ENCODE data around the gene CKAP2L. TPM values are rescaled to one million over a fixed set of nuclear protein-coding genes. Genes with fewer than 3 reads are reported as not detected.

CKAP2L gene
- total and polyA plus RNA-seq, 2 experiments from 2014 or later = 16.2 to 30.2 TPM

DNA sequence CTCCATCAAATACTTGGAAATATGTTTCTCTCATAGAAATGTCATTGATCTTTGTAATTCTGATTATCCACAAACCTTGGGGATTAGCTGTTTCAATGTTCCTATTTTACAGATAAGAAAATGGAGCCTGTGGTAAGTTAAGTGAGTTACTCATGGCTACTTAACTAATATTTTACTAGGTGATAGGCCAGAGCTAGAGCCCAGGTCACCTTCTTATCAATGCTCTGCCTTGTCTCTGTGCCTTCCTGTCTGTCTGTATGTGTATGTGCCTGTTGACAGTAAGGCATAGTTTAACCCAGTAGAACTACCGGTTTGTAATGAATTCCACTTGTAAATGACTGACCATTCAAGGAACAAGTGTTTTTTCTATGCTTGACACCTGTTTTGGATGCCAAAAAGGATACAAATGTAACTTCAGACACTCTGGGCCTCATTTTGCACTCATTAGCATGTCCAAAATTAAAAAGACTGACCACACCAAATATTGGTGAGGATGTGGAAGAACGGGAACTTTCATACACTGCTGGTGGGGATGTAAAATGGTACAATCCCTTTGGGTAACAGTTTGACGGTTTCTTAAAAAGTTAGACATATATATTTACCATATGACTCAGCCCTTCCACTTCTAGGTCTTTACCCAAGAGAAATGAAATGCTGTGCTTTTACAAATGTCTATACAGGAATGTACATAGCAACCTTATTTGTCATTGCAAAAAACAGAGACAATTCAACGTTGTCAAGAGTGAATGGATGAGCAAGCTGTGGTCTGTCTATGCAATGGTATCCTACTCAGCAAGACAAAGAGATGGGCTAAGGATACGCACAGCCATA, 39.5 kb upstream of the CKAP2L start (continued):
- TF ChIP-seq, protein P1, sequence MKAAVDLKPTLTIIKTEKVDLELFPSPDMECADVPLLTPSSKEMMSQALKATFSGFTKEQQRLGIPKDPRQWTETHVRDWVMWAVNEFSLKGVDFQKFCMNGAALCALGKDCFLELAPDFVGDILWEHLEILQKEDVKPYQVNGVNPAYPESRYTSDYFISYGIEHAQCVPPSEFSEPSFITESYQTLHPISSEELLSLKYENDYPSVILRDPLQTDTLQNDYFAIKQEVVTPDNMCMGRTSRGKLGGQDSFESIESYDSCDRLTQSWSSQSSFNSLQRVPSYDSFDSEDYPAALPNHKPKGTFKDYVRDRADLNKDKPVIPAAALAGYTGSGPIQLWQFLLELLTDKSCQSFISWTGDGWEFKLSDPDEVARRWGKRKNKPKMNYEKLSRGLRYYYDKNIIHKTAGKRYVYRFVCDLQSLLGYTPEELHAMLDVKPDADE (IDR thresholded peaks at IDR 0.05) = no peak
- TF ChIP-seq NANOG (IDR thresholded peaks at IDR 0.05; ENCODE audit: borderline replicate concordance) (no peak), ZNF331 (CRISPR knock-in tag; IDR thresholded peaks at IDR 0.05; ENCODE audit: low read depth) (no peak), EZH2phosphoT487 (IDR thresholded peaks at IDR 0.05; ENCODE audit: unreplicated experiment) (no peak), CREB1 (CRISPR knock-in tag; IDR thresholded peaks at IDR 0.05; ENCODE audit: low read depth) (no peak), STAT1 (IDR thresholded peaks at IDR 0.05; ENCODE audit: unreplicated experiment) (no peak), POLR2AphosphoS5 (IDR thresholded peaks at IDR 0.05; ENCODE audit: low read depth) (no peak)
- TF ChIP-seq, protein P2, sequence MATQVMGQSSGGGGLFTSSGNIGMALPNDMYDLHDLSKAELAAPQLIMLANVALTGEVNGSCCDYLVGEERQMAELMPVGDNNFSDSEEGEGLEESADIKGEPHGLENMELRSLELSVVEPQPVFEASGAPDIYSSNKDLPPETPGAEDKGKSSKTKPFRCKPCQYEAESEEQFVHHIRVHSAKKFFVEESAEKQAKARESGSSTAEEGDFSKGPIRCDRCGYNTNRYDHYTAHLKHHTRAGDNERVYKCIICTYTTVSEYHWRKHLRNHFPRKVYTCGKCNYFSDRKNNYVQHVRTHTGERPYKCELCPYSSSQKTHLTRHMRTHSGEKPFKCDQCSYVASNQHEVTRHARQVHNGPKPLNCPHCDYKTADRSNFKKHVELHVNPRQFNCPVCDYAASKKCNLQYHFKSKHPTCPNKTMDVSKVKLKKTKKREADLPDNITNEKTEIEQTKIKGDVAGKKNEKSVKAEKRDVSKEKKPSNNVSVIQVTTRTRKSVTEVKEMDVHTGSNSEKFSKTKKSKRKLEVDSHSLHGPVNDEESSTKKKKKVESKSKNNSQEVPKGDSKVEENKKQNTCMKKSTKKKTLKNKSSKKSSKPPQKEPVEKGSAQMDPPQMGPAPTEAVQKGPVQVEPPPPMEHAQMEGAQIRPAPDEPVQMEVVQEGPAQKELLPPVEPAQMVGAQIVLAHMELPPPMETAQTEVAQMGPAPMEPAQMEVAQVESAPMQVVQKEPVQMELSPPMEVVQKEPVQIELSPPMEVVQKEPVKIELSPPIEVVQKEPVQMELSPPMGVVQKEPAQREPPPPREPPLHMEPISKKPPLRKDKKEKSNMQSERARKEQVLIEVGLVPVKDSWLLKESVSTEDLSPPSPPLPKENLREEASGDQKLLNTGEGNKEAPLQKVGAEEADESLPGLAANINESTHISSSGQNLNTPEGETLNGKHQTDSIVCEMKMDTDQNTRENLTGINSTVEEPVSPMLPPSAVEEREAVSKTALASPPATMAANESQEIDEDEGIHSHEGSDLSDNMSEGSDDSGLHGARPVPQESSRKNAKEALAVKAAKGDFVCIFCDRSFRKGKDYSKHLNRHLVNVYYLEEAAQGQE (IDR thresholded peaks at IDR 0.05; ENCODE audit: unreplicated experiment) = no peak

DNA sequence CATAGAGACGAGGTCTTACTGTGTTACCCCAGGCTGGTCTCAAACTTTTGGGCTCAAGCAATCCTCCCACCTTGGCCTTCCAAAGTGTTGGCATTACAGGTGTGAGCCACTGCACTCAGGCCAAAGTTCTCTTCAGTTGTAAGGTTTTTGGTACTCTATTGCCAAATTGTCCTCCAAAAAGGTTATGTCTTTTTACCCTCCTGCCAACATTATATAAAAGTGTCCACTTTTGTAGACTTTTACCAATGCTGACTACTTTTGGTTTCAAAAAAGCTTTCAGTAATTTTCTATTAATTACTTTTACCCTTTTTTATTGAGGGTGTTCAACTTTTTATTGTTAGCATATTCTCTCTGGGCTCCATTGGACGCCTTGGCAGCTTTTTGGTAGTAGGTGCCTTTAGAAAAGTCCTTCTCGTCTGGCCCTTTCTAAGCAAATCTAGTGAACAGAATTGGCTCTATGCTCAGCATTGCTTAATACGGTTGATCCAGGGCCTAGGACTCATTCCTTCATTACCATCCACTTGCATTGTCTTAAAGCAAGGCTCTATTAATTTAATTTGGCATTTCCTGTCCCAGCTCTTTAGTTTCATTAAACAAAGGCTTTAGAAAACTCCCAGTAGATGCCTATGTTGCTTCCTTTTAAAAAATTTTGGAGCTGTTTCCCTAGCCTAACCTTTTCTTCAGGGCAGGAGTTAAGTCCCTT, 36.6 kb upstream of the CKAP2L start:
- no peak for DNase-seq (ENCODE audit: low spot score)
- peaks cover 3% of the 10 kb centered on the region; the same call in 1 of the 2 replicates for H3K9me2 ChIP-seq (ENCODE audit: insufficient read depth)
- no peaks in the 10 kb centered on the region for H3K27me3 ChIP-seq (ENCODE audit: insufficient read depth)
- Mint-ChIP-seq H3K4me1 (peaks cover 4% of the 10 kb centered on the region; the same call in 2 of the 3 replicates), H3K27me3 (ENCODE audit: insufficient read depth, low read depth, poor library complexity) (peaks cover 8% of the 10 kb centered on the region), H3K4me3 (no peak overlapping the region), H3K9me3 (no peaks in the 10 kb centered on the region), H3K36me3 (ENCODE audit: low read depth) (peaks cover 7% of the 10 kb centered on the region; the same call in 1 of the 3 replicates), H3K27ac (no peak overlapping the region)
- no peak overlapping the region for H3K27ac ChIP-seq (ENCODE audit: low read depth)
- no peak overlapping the region for H2AFZ ChIP-seq
- H3K36me3 ChIP-seq (ENCODE audit: insufficient read depth) = no peaks in the 10 kb centered on the region
- no peak overlapping the region for H3K4me2 ChIP-seq
- no peaks in the 10 kb centered on the region for H3K79me2 ChIP-seq (replicated peaks; ENCODE audit: insufficient read depth)
- no peaks in the 10 kb centered on the region for H3F3A ChIP-seq (replicated peaks; ENCODE audit: low read depth)
- ATAC-seq = no peak
- H3K4me1 ChIP-seq (ENCODE audit: insufficient read depth) = peaks cover 4% of the 10 kb centered on the region; the same call in 1 of the 2 replicates
- no peak overlapping the region for H3K4me3 ChIP-seq
- no peaks in the 10 kb centered on the region for H4K20me1 ChIP-seq (replicated peaks; ENCODE audit: insufficient read depth)
- TF ChIP-seq, protein P2 (IDR thresholded peaks at IDR 0.05; ENCODE audit: unreplicated experiment) = no peak
- TF ChIP-seq ZNF114 (CRISPR knock-in tag; IDR thresholded peaks at IDR 0.05) (no peak), EZH2 (IDR thresholded peaks at IDR 0.05; ENCODE audit: low read depth, unreplicated experiment) (no peak), NANOG (IDR thresholded peaks at IDR 0.05; ENCODE audit: borderline replicate concordance) (no peak), EZH2phosphoT487 (IDR thresholded peaks at IDR 0.05; ENCODE audit: unreplicated experiment) (no peak), CREB1 (CRISPR knock-in tag; IDR thresholded peaks at IDR 0.05; ENCODE audit: low read depth) (no peak)
- TF ChIP-seq, protein P3, sequence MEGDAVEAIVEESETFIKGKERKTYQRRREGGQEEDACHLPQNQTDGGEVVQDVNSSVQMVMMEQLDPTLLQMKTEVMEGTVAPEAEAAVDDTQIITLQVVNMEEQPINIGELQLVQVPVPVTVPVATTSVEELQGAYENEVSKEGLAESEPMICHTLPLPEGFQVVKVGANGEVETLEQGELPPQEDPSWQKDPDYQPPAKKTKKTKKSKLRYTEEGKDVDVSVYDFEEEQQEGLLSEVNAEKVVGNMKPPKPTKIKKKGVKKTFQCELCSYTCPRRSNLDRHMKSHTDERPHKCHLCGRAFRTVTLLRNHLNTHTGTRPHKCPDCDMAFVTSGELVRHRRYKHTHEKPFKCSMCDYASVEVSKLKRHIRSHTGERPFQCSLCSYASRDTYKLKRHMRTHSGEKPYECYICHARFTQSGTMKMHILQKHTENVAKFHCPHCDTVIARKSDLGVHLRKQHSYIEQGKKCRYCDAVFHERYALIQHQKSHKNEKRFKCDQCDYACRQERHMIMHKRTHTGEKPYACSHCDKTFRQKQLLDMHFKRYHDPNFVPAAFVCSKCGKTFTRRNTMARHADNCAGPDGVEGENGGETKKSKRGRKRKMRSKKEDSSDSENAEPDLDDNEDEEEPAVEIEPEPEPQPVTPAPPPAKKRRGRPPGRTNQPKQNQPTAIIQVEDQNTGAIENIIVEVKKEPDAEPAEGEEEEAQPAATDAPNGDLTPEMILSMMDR (conservative IDR thresholded peaks at IDR 0.05; ENCODE audit: low read depth in 2 of 2) = no peak

Data from GM23338 (cell line).